ENCODE data around the gene DENND5A. TPM values are rescaled to one million over a fixed set of nuclear protein-coding genes. Genes with fewer than 3 reads are reported as not detected.
"Not testable (repeated sequence)": the region's sequence is repeated elsewhere in the genome, so short reads cannot be mapped to it uniquely, and the experiment has no call there.

DENND5A gene
- total RNA-seq, 1 donor from 2014 or later = 54.0 TPM

- DNase-seq (ENCODE audit: low spot score) = no peak
Measured at GRCh38 chr11:9176136-9176535, 89.0 kb downstream of the DENND5A start.

- no peak for DNase-seq (ENCODE audit: low spot score)
Measured at GRCh38 chr11:9172389-9172788, 92.8 kb downstream of the DENND5A start.

DNA sequence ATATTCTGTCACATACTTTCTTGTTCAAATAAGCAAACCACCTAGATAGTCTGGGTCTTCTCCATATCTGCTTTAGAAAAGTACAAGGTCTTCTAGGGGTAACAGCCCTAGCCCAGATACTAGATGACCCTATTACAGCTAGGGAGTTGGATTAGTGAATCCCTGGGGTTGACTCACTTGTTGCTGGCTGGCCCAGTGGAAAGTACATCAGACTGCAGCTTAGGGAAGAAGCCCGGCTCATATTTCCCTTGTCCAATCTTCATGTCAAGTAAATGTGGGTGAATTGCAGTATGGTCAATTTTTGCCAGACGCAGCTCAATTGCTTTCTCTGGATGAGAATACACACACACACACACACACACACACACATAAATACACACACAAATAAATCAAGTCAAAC is 94.7 kb downstream of the DENND5A start:
- no peak for DNase-seq (ENCODE audit: low spot score)

DNA sequence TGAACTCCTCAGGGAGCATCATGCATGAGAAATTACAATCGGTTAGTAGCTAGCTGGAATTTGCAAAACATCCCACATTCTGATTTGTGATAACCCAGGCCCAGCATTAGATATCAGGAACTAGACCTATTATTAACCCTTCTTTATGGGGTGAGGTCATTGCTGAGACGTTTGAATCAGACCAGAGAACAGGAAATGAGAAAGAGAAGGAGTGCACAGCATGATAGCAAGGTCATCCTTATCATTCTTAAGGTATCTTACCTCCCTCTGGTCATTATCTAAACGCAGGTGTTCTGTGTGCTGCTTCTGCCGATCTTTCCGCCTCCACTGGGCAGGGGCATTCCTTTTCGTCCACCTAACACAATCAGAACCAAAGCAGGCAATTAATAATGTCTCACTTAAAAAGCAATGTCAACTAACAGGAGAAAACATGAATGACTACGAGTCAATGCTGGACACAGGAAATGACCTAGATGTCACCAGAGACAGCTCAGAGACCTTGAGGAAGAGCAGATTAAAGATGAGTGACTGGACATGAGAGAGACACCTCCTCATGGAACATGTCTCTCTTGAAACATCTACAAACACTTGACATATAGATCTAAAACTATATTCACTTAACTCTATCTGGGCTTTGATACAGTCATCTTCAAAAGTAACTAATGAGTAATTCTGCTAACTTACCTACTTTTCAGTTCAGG is 95.4 kb downstream of the DENND5A start:
- no peak for DNase-seq (ENCODE audit: low spot score)

DNA sequence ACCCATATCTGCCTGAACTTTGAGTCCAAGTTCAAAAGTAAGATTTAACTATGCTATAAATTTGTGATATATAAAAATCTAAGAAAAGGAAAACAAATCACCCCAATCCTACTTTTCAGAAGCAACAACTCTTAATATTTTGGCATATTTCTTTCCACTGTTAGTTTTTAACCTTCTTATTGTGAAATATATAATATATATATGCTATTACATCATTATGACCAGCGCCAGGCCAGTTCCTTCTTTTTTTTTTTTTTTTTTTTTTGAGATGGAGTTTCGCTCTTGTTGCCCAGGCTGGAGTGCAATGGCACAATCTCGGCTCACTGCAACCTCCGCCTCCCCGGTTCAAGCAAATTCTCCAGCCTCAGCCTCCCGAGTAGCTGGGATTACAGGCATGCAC is 103.2 kb downstream of the DENND5A start:
- DNase-seq (ENCODE audit: low spot score) = not testable (repeated sequence)

GRCh38 chr11:9160166-9160565 is 105.0 kb downstream of the DENND5A start:
- no peak for DNase-seq (ENCODE audit: low spot score)

GRCh38 chr11:9158898-9159391 is 106.2 kb downstream of the DENND5A start:
- no peak for DNase-seq (ENCODE audit: low spot score)

DNA sequence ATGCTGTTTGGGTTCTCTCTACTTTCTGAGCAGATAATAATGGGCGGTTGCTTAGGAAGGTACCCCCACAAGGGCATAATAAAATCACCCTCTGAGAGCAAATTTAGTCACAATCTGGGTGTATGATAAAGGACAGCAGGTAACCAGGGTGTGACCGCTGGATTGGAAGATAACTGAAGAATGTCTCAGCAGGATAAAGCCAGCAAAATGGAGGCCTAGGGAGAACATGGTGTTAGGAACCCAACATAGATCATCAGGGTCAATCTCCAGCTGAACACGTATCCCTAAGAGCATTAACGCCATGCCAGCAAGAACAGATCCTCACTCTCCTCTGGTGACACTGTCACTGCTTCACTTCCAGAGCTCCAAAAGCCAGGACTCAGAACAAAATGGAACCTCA is 109.2 kb downstream of the DENND5A start:
- no peak for DNase-seq (ENCODE audit: low spot score)

DNA sequence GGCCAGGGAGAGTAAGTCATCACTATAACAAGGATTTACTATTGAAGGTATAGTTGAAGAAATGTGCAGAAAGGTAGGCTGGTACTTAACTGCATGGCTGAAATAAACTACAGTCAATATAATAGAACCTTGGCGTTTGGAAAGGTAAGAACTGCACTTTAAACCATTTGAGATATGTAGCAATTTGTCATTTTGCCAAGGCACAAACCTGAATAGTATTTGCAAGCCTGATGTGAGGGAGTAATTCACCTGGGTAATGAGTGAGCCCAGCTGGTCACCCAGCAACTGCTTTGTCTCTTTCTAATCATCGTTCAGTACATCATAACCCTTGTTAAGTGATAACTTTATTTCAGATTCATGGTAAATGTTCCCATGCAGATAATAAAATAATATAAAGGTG is 111.5 kb downstream of the DENND5A start:
- DNase-seq (ENCODE audit: low spot score) = no peak

- DNase-seq (ENCODE audit: low spot score) = no peak
Measured at GRCh38 chr11:9151631-9152030, 113.5 kb downstream of the DENND5A start.

DNA sequence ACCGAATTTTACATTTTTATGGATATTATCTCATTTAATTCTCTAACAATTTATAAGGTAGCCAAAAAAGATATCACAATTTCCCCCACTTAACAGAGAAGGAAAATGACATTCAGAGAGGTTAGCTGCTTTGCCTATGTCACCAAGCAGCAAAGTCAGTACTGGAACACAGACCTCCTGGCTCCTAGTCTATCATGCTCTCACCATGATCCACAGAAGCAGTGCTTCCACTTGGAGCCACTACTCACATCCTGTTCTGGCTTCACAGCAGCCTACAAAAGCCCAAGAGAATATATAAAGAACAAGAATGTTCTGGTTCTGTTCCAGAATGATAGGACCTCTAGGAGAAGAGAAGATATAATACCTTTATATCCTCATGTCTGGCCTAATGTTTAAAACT is 114.2 kb downstream of the DENND5A start:
- DNase-seq (ENCODE audit: low spot score) = no peak

DNA sequence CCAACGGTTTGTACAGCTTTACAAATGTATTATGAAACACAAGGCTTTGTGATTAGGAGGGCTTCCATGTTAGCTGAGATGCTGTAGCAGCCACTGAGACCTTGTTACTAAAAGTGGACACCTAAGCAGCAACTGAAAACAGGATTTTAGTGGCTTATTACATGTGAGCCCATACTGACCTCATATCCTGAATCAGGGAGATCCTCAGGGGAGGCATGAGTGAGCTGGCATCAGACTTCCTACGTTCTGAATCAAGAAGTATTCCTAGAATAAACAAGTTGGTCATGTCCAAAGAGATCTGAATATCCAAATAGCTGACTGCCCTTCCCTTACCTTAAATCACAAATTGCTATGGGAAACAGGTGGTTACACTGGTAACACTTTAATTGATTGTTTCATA is 114.6 kb downstream of the DENND5A start:
- DNase-seq (ENCODE audit: low spot score) = no peak

DNA sequence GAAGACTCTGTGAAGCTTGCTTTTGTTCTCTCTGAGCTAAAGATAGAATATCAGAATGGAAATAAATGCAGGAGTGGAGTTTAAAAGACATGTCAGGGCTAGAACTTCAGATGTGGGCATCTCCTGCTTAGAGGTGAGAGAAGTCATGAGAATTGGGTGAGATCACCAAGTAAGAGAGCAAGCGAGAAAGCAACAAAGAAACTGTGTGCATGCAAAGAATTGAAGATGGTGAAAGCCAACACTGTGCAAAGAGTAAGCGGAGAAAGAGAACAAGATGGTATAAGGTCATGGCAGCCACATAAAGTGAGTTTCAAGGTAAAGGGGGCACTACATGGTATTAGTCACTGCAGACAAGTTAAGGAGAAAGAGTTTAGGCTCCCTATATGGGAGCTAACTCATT is 116.4 kb downstream of the DENND5A start:
- no peak for DNase-seq (ENCODE audit: low spot score)

GRCh38 chr11:9148035-9148434 is 117.1 kb downstream of the DENND5A start:
- no peak for DNase-seq (ENCODE audit: low spot score)

GRCh38 chr11:9146477-9146876 is 118.7 kb downstream of the DENND5A start:
- no peak for DNase-seq (ENCODE audit: low spot score)

- DNase-seq (ENCODE audit: low spot score) = no peak
Measured at GRCh38 chr11:9145283-9145682, 119.9 kb downstream of the DENND5A start.

GRCh38 chr11:9144828-9145227 is 120.3 kb downstream of the DENND5A start:
- DNase-seq (ENCODE audit: low spot score) = no peak

DNA sequence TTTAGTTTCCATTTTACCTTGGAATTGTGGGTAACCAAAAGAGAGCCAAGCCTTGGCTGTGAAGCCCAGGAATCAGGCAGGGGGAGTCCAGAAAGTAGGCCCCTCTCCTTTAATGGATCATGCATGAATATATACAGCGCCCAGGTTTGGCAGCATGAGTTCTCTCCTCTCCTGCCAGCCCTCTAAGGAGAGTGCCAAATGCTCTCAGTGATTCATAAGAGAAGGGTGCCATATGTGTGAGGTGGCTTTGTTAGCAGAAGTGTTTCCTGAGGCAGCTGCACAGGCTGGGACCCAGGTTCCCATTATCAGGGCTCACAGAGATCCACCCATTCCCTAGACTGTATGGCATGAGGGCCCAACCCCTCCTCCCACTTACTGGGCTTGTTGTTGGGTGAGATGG is 121.4 kb downstream of the DENND5A start:
- DNase-seq (ENCODE audit: low spot score) = no peak

DNA sequence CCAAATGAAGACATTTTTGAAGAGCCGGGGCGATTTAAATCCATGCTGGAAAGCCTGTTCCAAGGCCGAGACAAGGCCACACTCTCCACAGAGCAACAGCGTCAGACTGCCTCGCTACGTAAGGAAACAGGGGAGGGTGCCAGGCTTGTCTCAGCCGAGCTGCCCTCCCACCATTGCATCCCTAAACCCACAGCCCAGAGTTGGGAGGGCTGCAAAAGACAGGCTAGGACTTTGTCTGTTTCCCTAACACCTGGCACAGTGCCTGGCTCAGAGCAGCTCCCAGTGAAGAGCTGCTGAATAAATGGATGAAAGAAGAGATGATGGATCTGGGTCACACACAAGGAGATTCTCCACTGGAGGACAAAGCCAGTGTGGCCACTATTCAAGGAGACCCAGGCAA is 122.4 kb downstream of the DENND5A start:
- no peak for DNase-seq (ENCODE audit: low spot score)

- no peak for DNase-seq (ENCODE audit: low spot score)
Measured at GRCh38 chr11:9141186-9141585, 124.0 kb downstream of the DENND5A start.

DNA sequence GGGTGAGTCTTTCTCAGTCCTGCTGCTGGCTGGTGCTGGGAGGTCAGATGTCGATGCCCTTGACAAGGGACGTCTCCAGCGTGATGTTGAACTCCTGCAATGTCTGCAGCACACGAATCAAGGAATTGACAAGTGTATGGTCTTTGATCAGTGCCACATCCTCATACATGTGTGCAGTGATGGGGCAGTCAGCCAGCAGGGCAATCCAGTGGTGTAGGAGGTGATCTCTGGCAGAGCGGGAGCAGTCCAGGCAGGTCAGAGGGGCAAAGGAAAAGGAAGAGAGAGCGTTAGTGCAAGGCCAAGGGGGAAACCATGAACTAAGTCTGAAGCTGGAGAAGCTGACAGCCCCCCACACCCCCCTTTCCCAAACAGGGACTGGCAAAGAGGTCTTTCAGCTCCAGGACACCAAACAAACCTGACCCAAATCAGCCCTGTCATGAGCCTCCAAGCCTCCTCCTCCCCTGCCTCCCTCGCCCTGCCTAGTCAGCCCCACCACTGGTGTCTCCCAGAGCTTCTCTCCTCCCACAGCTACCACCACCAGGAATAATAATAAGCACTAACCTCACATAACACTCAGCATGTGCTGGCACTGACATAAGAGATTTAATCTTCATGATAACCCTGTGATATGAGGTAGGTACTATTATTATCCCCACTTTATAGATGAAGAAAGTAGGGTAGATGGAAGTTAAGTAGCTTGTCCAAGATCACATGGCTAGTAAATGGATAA is 125.4 kb downstream of the DENND5A start:
- DNase-seq (ENCODE audit: low spot score) = no peak

DNA sequence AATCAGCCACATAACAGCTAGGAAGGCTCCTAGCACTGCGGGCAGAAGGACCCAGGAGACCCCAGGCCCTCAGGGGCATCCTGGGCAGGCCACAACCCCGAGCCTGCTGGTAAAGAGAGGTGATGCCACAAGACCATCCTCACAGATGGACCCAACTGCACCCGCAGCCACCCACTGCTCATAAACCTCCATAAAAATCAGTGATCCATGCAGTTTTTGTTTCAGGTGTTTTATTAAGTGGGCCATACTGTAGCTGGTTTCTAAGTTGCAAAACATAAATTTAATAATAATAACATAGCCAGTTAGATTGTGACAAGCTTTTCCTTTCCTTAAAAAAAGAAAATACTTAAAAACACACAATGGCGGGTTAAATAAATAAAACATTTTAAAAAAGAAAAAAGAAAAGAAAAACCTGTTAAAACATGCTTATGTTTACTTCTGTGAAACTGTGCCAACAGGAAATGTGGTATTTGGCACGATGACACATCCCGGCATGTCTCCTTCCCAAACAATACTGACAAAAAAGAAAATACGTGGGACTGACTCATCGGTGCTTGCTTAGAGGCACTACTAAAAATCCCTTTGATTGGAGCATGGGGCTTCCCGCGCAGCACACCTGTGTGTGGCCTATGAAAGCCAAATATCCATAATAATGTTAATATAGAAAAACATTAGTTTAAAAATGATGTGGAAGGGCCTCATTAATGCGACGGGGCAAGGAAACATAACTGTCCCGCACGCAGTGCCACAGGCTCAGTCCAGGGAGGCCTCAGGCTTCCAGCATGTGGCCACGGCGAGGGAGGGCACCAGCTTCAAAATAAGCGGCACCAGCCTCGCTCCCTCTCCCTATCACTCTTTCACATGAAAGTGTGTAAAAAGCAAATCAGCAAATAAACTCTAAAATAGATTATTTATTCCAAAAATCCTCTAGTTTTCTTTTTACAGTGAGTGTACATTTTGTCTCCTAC is 126.3 kb downstream of the DENND5A start:
- DNase-seq (ENCODE audit: low spot score) = peak; percentile 61
